IPS-18a (cell line): ENCODE results near the gene ZKSCAN1.
"Not testable (repeated sequence)": the region's sequence is repeated elsewhere in the genome, so short reads cannot be mapped to it uniquely, and the experiment has no call there.

ENCODE experiments used
- H3K27ac ChIP-seq: one replicate; pipeline ENCODE4 v1.5.1; 2013; ENCODE audit warnings: low read length
- H3K27me3 ChIP-seq: one replicate; pipeline ENCODE4 v1.6.1; 2013; ENCODE audit warnings: mild to moderate bottlenecking, low read length; ENCODE audit not compliant: control insufficient read depth, insufficient read depth
- H3K36me3 ChIP-seq: one replicate; pipeline ENCODE4 v1.6.1; 2013; ENCODE audit warnings: low read depth, low read length; ENCODE audit not compliant: control insufficient read depth
- H3K4me1 ChIP-seq: one replicate; pipeline ENCODE4 v1.6.1; 2013; ENCODE audit warnings: low read depth, low read length; ENCODE audit not compliant: control insufficient read depth
- H3K4me3 ChIP-seq: one replicate; pipeline ENCODE4 v1.5.1; 2013; ENCODE audit warnings: low read length
- H3K9ac ChIP-seq: one replicate; pipeline ENCODE4 v1.6.1; 2013; ENCODE audit warnings: mild to moderate bottlenecking, low read length, moderate library complexity
- H3K9me3 ChIP-seq: one replicate; pipeline ENCODE4 v1.6.1; 2013; ENCODE audit warnings: low read depth, low read length; ENCODE audit not compliant: control insufficient read depth

ZKSCAN1 gene

DNA sequence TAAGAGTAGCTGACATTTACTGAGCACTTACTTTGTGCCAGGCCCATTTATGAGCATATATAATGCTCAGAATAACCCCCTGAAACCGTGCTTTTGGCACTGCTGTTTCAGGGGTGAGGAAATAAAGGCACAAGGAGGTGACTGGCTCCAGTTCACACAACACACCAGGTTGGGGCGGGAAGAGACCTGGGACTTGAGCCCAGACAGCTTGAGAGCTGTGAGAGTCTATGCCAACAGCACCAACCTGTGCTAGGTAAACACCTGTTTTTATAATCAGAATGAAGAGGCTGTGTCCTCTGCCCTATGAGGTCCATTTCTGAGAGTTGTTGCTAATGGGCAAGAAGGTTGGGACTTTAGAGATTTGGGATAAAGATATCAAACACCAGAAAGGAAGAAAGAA, 30.8 kb upstream of the ZKSCAN1 start:
- Histone ChIP-seq H3K9me3 (no peaks in the 10 kb centered on the region), H3K9ac (no peak overlapping the region), H3K36me3 (no peaks in the 10 kb centered on the region), H3K27me3 (no peaks in the 10 kb centered on the region), H3K4me1 (no peaks in the 10 kb centered on the region), H3K27ac (no peak overlapping the region), H3K4me3 (no peak overlapping the region)

DNA sequence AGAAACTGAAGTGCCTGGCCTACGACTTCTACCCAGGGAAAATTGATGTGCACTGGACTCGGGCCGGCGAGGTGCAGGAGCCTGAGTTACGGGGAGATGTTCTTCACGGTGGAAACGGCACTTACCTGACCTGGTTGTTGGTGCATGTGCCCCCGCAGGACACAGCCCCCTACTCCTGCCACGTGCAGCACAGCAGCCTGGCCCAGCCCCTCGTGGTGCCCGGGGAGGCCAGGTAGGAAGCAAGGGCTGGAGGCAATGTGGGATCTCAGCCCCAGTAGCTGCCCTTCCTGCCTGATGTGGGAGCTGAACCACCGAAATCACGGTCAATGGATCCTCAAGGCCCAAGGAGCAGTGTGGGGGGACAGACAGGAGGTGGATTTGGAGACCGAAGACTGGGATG, 28.1 kb upstream of the ZKSCAN1 start:
- not testable (repeated sequence) for H3K36me3 ChIP-seq, H3K9ac ChIP-seq, H3K4me3 ChIP-seq, H3K4me1 ChIP-seq, H3K27me3 ChIP-seq, H3K27ac ChIP-seq, H3K9me3 ChIP-seq

DNA sequence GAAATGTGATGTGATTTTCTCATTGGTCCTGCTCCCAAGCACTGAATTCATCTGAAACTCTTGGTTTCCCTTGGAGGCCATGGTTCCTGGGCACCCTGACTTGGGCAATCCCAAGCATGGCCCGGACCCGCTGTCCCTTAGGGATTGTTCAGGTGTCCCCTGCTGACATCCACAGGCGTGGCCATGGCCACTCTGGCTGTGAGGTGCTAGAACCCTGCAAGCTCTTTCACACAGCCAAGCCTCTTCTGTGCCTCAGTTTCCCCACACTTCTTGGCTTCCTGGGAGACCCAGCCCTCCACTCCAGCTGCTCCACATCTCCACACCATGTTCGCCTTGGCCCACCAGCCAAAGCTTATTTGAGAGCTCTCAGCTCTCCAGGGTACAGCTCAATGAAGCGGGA, 27.6 kb upstream of the ZKSCAN1 start:
- no peaks in the 10 kb centered on the region for H3K36me3 ChIP-seq
- no peaks in the 10 kb centered on the region for H3K9me3 ChIP-seq
- H3K27ac ChIP-seq = no peak overlapping the region
- H3K4me3 ChIP-seq = no peak overlapping the region
- no peaks in the 10 kb centered on the region for H3K4me1 ChIP-seq
- H3K9ac ChIP-seq = no peak overlapping the region
- no peaks in the 10 kb centered on the region for H3K27me3 ChIP-seq

DNA sequence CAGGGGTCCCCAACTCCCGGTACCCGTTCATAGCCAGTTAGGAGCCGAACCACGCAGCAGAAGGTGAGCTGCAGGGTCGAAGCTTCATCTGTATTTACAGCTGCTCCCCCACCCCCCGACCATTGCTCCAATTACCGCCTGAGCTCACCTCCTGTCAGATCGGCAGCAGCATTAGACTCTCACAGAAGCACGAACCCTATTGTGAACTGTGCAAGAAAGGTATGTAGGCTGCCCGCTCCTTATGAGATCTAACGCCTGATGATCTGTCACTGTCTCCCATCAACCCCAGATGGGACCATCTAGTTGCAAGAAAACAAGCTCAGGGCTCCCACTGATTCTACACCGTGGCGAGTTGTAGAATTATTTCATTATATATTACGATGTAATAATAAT, 24.9 kb upstream of the ZKSCAN1 start:
- no peaks in the 10 kb centered on the region for H3K9me3 ChIP-seq
- no peaks in the 10 kb centered on the region for H3K27me3 ChIP-seq
- no peaks in the 10 kb centered on the region for H3K36me3 ChIP-seq
- H3K4me1 ChIP-seq = no peaks in the 10 kb centered on the region
- peak overlapping the region; percentile 42 for H3K4me3 ChIP-seq
- no peak overlapping the region for H3K27ac ChIP-seq
- no peak overlapping the region for H3K9ac ChIP-seq

DNA sequence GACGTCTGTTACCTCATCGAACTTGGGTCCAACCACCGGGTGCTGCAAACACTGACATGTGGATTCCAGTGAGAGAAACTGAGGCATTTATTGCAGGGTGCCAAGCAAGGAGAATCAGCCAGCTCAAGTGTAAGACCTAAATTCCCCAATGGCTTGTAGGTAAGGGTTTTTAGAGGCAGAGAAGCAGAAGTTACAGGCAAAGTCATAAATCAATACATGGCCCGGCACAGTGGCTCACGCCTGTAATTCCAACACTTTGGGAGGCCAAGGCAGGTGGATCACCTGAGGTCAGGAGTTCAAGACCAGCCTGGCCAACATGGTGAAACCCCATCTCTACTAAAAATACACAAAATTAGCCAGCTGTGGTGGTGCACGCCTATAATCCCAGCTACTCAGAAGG, 23.9 kb upstream of the ZKSCAN1 start:
- not testable (repeated sequence) for H3K4me1 ChIP-seq

DNA sequence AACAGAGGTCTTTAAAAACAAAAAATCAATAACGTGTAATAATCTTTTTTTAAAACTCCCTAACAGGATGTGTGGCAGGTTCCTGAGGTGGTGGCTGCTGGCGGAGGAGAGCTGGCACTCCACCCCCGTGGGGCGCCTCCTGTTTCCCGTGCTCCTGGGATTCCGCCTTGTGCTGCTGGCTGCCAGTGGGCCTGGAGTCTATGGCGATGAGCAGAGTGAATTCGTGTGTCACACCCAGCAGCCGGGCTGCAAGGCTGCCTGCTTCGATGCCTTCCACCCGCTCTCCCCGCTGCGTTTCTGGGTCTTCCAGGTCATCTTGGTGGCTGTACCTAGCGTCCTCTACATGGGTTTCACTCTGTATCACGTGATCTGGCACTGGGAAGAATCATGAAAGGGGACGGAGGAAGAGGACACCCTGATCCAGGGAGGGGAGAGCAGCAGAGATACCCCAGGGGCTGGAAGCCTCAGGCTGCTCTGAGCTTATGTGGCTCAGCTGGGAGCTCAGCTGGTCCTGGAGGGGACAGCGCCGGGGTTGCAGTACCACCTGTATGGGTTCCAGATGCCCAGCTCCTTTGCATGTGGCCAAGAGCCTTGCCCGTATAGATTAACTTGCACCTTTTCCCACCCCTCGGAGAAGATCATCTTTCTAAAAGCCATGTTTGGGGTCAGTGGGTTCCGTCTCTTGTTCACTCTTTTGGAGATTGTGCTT, 22.9 kb upstream of the ZKSCAN1 start:
- H3K9me3 ChIP-seq = no peaks in the 10 kb centered on the region
- no peak overlapping the region for H3K27ac ChIP-seq
- H3K27me3 ChIP-seq = no peaks in the 10 kb centered on the region
- no peaks in the 10 kb centered on the region for H3K36me3 ChIP-seq
- no peak overlapping the region for H3K4me3 ChIP-seq
- no peaks in the 10 kb centered on the region for H3K4me1 ChIP-seq
- H3K9ac ChIP-seq = no peak overlapping the region

More for the DNA sequence above, 23.9 kb upstream of the ZKSCAN1 start:
- H3K4me3 ChIP-seq, H3K27ac ChIP-seq, H3K36me3 ChIP-seq, H3K27me3 ChIP-seq, H3K9ac ChIP-seq, H3K9me3 ChIP-seq: not testable (repeated sequence)

DNA sequence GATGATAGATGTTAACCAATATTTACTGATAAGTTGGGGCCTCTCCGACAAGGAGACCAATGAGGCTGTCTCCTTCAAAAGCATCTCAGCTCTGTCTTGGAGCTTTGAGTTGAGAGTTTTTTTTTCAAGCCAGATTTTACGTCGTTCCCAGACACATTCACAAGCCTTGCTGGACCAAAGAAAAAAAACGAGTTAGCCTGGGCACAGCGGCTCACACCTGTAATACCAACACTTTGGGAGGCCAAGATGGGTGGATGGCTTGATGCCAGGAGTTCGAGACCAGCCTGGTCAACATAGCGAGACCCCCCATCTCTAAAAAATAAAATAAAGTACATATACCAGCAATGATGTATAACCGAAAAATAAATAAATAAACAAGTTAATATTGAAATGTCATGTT, 20.6 kb upstream of the ZKSCAN1 start:
- Histone ChIP-seq H3K9me3 (no peaks in the 10 kb centered on the region), H3K36me3 (no peaks in the 10 kb centered on the region), H3K9ac (no peak overlapping the region), H3K27me3 (no peaks in the 10 kb centered on the region), H3K4me1 (no peaks in the 10 kb centered on the region), H3K4me3 (no peak overlapping the region), H3K27ac (no peak overlapping the region)

DNA sequence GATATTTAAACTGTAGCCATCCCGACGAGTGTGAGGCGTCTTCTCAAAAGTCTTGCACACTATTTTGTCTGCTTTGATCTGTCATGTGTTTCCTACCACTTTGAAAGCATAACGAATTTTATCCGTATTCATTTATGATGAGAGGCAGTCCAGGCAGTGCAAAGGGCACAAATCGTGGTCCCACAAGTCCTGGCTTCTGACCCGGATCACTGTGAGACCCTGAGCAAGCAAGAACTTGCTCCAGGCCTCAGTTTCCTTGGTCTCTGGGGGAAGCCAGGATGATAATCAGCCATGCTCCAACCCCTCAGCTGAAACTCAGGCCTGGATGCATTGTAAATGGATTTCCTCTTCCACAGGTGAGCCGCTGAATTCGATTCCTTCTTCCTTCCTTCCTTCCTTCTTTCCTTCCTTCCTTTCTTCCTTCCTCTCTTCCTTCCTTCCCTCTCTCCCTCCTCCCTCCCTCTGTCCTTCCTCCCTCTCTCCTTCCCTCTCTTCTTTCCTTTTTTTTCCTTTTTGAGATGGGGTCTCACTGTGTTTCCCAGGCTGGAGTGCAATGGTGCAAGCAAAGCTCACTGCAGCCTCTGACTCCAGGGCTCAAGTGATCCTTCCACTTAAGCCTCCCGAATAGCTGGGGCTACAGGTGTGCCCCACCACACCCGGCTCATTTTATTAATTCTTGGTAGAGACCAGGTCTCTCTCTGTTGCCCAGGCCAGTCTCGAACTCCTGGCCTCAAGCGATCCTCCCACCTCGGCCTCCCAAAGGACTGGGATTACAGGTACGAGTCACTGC, 18.4 kb upstream of the ZKSCAN1 start:
- H3K9ac ChIP-seq = no peak overlapping the region
- no peaks in the 10 kb centered on the region for H3K36me3 ChIP-seq
- H3K27ac ChIP-seq = no peak overlapping the region
- H3K27me3 ChIP-seq = no peaks in the 10 kb centered on the region
- no peak overlapping the region for H3K4me3 ChIP-seq
- H3K9me3 ChIP-seq = no peaks in the 10 kb centered on the region
- no peaks in the 10 kb centered on the region for H3K4me1 ChIP-seq

DNA sequence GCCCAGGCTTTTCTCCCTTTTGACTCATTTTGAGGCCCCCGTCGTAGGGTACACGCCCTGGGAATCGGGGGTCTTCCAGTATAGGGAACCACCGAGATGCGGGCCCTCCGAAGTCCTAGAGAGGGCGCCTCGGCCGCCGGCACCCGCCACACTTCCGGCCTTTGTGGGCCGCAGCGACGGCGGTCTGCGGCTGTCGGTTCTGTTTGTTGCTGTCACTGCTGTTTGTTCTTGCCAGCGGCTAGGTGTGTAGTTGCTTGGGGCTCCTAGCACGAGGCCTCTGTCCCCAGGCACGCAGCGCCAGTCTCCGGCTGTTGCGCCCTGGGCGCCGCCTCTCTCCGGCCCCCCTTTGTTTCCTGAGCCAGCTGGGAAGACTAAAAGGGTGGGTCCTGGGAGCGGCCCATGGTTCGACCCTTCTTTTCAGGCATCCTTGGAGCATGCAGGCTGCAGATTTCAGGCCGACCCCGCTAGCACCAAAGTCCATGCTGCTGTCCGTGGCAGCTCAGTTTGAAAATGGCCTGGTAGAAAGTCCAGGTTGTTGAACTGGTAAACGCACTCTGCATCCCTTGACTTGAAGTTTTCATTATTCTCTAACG, 17.8 kb upstream of the ZKSCAN1 start:
- Histone ChIP-seq H3K27me3 (no peaks in the 10 kb centered on the region), H3K27ac (no peak overlapping the region), H3K4me3 (peak overlapping the region; percentile 2), H3K9ac (peak overlapping the region; percentile 18), H3K9me3 (no peaks in the 10 kb centered on the region), H3K36me3 (no peaks in the 10 kb centered on the region), H3K4me1 (no peaks in the 10 kb centered on the region)

DNA sequence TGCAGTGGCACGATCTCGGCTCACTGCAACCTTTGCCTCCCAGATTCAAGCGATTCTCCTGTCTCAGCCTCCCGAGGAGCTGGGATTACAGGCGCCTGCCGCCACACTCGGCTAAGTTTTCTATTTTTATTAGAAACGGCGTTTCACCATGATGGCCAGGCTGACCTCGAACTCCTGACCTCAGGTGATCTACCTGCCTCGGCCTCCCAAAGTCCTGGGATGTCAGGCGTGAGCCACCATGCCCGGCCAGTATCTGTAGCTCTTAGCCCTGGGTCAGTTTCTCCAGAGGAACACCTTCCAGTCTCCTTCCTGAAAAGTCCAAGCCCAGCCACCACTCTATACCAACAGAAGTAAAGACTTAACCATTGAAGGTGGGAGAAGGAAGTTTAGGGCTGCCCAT, 15.2 kb upstream of the ZKSCAN1 start:
- Histone ChIP-seq H3K27me3 (no peaks in the 10 kb centered on the region), H3K36me3 (no peaks in the 10 kb centered on the region), H3K4me3 (no peak overlapping the region), H3K4me1 (no peaks in the 10 kb centered on the region), H3K9me3 (no peaks in the 10 kb centered on the region), H3K27ac (no peak overlapping the region), H3K9ac (no peak overlapping the region)

DNA sequence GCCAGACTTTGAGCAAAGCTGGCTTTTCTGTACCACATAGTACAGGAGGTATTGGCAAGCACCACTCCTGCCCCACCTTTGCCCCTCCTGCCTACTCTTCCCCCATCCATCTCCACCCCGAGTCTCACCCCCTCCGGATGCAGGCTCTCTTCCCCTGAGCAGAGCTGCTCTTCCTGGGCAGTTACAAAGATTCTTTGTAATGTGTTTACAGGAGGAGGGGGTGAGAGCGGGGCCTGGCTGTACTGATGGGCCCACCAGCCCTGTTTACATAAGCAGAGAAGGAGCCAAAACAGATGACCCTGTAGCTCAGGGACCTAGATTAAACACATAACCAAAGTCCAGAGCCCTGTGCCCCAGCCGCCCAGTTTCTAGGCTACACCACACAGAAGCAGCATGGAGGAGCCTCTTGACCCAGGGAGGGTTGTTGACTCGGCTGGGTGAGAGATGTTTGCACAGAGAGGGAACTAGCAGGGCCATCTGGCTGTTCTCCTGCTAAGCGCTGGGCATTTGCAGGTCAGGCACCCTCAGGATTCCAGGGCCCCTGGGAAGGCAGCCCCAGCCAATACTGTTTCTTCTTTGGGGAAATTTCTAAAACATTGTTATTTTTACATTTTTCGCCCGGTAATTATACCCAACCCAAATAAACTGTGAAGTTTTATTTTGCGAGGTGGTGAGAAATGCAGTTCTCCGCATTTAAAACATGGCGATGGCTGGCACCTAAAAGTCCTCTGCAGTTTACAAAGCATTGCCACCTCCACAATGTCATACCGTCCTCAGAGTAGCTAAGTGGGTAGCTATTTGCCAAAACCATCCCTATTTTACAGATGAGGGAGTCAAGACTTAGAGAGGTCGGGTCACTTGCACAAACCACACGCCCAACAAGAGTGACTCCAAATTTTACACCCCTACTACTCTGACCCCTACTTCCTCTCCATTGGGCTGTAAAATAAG, 11.4 kb upstream of the ZKSCAN1 start:
- no peak overlapping the region for H3K4me3 ChIP-seq
- no peaks in the 10 kb centered on the region for H3K4me1 ChIP-seq
- no peaks in the 10 kb centered on the region for H3K9me3 ChIP-seq
- H3K36me3 ChIP-seq = no peaks in the 10 kb centered on the region
- H3K27ac ChIP-seq = no peak overlapping the region
- H3K27me3 ChIP-seq = no peaks in the 10 kb centered on the region
- H3K9ac ChIP-seq = no peak overlapping the region
